NCI-H82 treated with DMSO at 0.1 percent for 48 hours (cell line): ENCODE results near the gene YTHDF1.
"Not testable (repeated sequence)": the region's sequence is repeated elsewhere in the genome, so short reads cannot be mapped to it uniquely, and the experiment has no call there.

ENCODE experiments used
- DNase-seq: peaks from one replicate; lab custom pipeline; 2025; ENCODE audit not compliant: unreplicated experiment; lab: John Stamatoyannopoulos, UW

Gene YTHDF1

GRCh38 chr20:63227260-63227659 lies 11.3 kb upstream of the YTHDF1 start:
- DNase-seq, result no peak

- DNase-seq, result no peak
Observed at GRCh38 chr20:63226042-63226943, 10.4 kb upstream of the YTHDF1 start.

- no peak for DNase-seq
Observed at GRCh38 chr20:63225082-63225454, 9.1 kb upstream of the YTHDF1 start.

GRCh38 chr20:63224412-63225081 lies 8.6 kb upstream of the YTHDF1 start:
- DNase-seq, result no peak

GRCh38 chr20:63223826-63224207 lies 7.9 kb upstream of the YTHDF1 start:
- no peak for DNase-seq

- DNase-seq, result no peak
Observed at GRCh38 chr20:63223121-63223825, 7.3 kb upstream of the YTHDF1 start.

- no peak for DNase-seq
Observed at GRCh38 chr20:63222541-63222940, 6.6 kb upstream of the YTHDF1 start.

- DNase-seq, result not testable (repeated sequence)
Observed at GRCh38 chr20:63221400-63222053, 5.6 kb upstream of the YTHDF1 start.

GRCh38 chr20:63220696-63221399 lies 4.9 kb upstream of the YTHDF1 start:
- no peak for DNase-seq

GRCh38 chr20:63219866-63220521 lies 4.1 kb upstream of the YTHDF1 start:
- no peak for DNase-seq

GRCh38 chr20:63219447-63219821 lies 3.5 kb upstream of the YTHDF1 start:
- no peak for DNase-seq

- no peak for DNase-seq
Observed at GRCh38 chr20:63218701-63219446, 2.9 kb upstream of the YTHDF1 start.

- DNase-seq, result no peak
Observed at GRCh38 chr20:63217706-63218105, 1.8 kb upstream of the YTHDF1 start.

GRCh38 chr20:63216849-63217471 lies 1.0 kb upstream of the YTHDF1 start:
- no peak for DNase-seq

- DNase-seq, result no peak
Observed at GRCh38 chr20:63215101-63216040, 560 bp downstream of the YTHDF1 start.

- DNase-seq, result no peak
Observed at GRCh38 chr20:63214514-63214913, 1.4 kb downstream of the YTHDF1 start.

- no peak for DNase-seq
Observed at GRCh38 chr20:63212792-63213191, 3.1 kb downstream of the YTHDF1 start.

- no peak for DNase-seq
Observed at GRCh38 chr20:63212393-63212730, 3.6 kb downstream of the YTHDF1 start.
